ENCODE data around the gene MRTFA.
"Not testable (repeated sequence)": the region's sequence is repeated elsewhere in the genome, so short reads cannot be mapped to it uniquely, and the experiment has no call there.

Gene MRTFA

GRCh38 chr22:40518840-40519239 lies 117.7 kb downstream of the MRTFA start:
- no peak for DNase-seq

DNA sequence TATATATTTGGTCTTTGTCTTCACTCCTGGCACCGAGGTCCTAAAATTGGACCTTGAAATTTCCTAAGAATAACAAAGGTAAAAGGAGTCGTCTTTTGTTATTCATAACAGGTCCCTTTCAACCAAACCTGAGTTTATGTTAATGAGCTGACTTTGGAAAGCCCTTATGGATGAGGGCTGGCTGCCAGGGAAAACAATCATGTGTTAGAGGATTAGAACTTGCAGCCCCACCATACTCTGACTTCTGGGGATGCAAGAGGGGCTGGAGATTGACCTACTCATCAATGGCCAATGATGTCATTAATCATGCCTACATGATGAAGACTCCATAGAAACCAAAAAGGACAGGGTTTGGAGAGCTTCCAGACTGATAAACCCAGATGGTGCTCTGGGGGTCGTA lies 118.9 kb downstream of the MRTFA start:
- DNase-seq = no peak

- no peak for DNase-seq
Measured at GRCh38 chr22:40516416-40516815, 120.1 kb downstream of the MRTFA start.

DNA sequence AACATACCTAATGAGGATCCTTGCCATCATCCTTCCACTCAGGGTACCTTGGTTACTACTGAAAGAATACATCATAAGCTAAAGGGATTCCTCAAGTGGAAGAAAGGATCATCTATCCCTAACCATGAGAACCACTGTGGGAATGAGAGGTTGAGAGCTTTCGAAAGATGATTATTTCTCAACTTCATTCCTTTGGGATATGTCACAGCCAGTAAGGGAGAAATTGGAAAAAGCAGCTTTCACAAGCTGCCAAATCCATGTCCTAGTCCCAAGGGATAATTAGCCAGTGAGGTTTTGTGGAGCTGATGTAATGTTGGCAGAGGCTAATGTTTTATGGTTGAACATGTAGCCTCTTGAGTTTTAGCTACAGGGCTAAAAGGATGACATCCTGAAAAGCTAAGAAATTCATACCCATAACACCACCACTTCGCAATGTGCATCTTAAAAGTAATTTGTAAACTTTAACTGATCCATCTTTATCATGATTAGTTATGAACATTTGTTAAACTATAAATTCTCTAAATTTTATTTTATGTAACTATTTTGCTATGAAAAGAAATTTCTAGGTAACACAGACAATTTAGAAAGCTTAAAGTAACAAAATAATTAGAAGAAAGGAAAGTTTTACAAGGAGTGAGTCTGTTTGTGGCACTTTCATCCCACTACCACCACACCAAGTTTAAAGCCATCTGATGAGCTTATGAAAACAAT lies 123.9 kb downstream of the MRTFA start:
- DNase-seq = no peak

DNA sequence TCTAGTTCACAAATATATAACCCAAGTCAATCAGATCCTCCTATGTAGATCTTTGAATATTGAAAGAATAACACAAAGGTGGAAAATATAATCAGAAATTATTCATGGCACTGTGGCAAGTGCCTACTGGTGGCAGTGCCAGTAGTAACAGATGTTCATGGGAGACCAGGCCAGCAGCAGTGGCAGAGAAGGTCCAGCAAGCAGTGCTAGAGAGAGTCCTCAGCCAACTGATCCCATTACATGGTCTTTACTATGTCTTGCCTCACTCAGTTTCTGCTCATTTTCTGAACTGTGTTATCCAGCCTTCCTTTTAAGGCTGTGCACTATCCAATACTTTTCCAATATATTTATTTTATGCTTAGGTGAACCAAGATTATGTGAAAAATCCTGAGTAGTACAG lies 124.9 kb downstream of the MRTFA start:
- DNase-seq = no peak

GRCh38 chr22:40510631-40511364 lies 125.7 kb downstream of the MRTFA start:
- DNase-seq = no peak

DNA sequence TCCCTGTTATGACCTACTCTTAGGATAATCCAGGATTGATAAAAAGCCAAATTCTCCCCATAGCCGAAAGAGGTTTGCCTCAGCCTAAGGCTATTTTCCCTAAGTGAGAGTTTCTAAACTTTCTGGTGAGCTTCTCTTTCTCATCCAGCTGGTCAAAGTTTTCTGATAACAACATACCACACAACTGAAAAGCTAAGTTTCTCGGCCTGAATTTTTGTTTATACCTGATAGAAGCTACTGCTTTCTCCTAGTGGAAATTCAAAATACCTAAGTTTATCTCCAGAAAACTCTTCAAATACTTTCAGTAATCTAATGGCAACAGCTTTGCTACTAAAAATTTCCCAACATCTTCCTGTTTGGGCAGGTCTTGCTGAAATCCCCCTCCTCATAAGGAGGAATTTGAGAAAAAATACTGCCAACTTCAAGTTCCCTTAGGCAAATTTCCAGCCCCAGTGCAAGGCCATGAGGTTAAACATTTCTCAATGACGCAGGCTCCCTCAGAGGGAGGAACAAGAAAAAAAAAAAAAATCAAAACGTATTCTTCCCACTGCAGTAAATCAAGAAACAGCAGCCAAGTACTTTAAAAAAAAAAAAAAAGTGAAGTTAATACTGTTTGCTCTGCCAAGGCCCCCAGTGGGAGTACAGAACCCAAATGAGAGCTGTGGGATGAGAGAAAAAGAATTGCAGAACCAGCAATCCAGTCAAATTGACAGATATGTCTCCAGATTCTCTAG lies 127.0 kb downstream of the MRTFA start:
- DNase-seq = no peak

- not testable (repeated sequence) for DNase-seq
Measured at GRCh38 chr22:40508046-40508445, 128.5 kb downstream of the MRTFA start.

DNA sequence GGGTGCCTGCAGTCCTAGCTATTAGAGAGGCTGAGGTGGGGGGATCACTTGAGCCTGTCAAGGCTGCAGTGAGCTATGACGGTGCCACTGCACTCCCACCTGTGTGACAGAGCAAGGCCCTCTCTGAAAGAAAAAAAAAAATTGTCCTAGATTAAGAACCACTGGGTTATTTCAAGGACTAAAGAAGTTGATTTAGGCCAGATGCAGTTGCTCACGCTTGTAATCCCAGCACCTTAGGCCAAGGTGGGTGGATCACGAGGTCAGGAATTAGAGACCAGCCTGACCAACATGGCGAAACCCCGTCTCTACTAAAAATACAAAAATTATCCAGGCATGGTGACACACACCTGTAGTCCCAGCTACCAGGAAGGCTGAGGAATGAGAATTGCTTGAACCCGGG lies 129.0 kb downstream of the MRTFA start:
- DNase-seq = no peak

GRCh38 chr22:40506762-40507161 lies 129.8 kb downstream of the MRTFA start:
- no peak for DNase-seq

GRCh38 chr22:40504285-40505249 lies 132.0 kb downstream of the MRTFA start:
- no peak for DNase-seq

- DNase-seq = no peak
Measured at GRCh38 chr22:40502919-40503318, 133.6 kb downstream of the MRTFA start.

- DNase-seq = not testable (repeated sequence)
Measured at GRCh38 chr22:40500465-40500786, 136.1 kb downstream of the MRTFA start.

DNA sequence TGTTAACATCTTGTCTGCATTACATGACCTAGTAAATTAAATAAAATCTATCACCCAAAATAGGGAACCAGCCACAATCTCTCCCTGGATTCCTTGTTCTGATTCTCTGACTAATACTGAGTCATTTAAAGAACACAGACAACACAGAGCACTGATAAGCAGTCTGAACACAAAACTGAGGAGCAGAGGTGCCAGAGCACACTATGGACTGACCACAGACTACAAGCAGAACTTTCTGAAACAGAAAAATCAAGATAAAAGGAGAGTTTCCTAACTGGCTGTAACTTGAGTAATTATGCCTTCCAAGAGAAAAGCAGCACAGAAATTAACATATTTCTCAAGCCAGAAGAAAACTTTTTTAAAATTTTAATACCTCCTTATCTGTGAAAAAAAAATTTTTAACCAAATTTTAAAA lies 137.3 kb downstream of the MRTFA start:
- no peak for DNase-seq

DNA sequence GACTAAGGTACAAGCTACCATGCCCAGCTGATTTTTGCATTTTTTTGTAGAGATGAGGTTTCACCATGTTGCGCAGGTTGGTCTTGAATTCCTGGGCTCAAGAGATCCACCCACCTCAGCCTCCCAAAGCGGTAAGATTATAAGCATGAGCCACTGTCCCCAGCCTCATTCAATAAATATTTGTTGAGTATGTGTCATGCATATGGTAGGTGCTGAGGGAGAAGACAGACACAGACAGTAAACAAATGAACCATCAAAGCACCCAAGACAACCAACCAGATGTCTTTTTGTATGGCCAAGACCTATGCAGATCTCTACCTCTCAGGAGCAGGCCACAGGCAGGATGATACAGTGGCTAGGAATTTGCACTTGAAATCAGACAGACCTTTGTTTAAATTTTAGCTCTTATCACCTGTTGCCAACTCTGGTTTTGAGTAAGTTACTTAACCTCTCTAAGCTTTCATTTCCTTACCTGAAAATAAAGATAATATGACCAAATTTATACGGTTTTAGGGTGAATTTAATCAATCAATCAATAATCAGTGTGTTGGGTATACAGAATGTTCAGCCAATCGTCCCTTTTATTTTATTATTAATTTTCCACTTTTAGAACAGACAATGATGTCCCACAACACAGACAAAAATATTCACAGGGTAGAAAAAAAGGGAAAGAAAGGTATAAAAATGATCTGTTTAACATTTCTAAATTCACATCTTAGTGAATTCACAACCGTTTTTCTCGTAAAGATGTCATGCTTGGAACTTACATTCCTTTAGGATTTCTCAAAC lies 137.9 kb downstream of the MRTFA start:
- DNase-seq = no peak

GRCh38 chr22:40493441-40493840 lies 143.1 kb downstream of the MRTFA start:
- DNase-seq = no peak

GRCh38 chr22:40491990-40492631 lies 144.4 kb downstream of the MRTFA start:
- no peak for DNase-seq

DNA sequence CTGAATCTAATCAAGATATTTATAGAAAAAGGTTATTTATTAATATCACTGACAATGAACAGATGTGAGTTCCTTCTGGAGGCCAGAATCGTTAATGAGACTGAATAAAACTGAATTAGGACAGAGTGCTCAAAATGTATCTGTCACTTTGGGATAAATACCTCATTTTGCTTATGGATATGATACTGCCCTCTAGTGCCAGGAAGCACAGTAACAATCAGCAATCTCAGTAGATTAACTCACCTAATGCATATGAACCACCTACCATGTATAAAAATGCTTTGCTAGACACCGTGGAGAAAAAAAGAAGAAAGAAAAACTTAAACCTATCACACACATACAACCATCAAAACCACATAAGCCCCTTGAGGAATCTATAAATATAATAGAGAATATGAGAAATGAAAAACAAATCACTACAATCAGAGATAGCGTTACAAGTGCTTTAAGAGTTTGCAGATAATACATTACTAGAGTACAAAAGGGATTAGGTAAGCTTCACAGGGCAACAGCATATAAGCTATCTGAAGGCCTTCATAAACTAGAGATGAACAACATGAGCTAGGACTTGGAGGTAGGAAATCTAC lies 148.8 kb downstream of the MRTFA start:
- peak; percentile 11 for DNase-seq

- DNase-seq = no peak
Measured at GRCh38 chr22:40486962-40487602, 149.4 kb downstream of the MRTFA start.

Measured in NCI-H2227 treated with DMSO at 0.1 percent for 48 hours (cell line).